Mesenchymal stem cell (in vitro differentiated cells and primary cell): ENCODE data around the gene SMCHD1.

Experiments used
- DNase-seq: peaks from one replicate; pipeline ENCODE4 v3.0.0-alpha.2; 2013
- H2AFZ ChIP-seq: one replicate; pipeline ENCODE4 v1.6.1; 2013; ENCODE audit warnings: low read depth, mild to moderate bottlenecking, control low read depth, inconsistent platforms, low read length, moderate library complexity
- H2AK5ac ChIP-seq: 2 replicates; pipeline ENCODE4 v1.6.1; 2013; ENCODE audit warnings: low read length, moderate library complexity, mild to moderate bottlenecking, inconsistent platforms; ENCODE audit not compliant: severe bottlenecking
- H2BK120ac ChIP-seq: one replicate; pipeline ENCODE4 v1.6.1; 2013; ENCODE audit warnings: low read depth, mild to moderate bottlenecking, inconsistent platforms, low read length, moderate library complexity
- H2BK12ac ChIP-seq, 2 experiments: one replicate each; pipeline ENCODE4 v1.6.1; 2013; ENCODE audit warnings: inconsistent platforms in 2 of 2, low read length in 2 of 2, mild to moderate bottlenecking in 2 of 2, moderate library complexity in 2 of 2, control low read depth in 1 of 2
- H2BK15ac ChIP-seq: one replicate; pipeline ENCODE4 v1.6.1; 2013; ENCODE audit warnings: mild to moderate bottlenecking, low read depth, inconsistent platforms; ENCODE audit not compliant: poor library complexity, severe bottlenecking
- H2BK5ac ChIP-seq: 2 replicates; pipeline ENCODE4 v1.6.1; 2013; ENCODE audit warnings: low read depth, mild to moderate bottlenecking, low read length, control low read depth, inconsistent platforms; ENCODE audit not compliant: poor library complexity, severe bottlenecking
- H3K14ac ChIP-seq, 2 experiments: one replicate each; pipeline ENCODE4 v1.6.1; 2013; ENCODE audit warnings: inconsistent platforms in 2 of 2, low read length in 2 of 2, control low read depth in 1 of 2, mild to moderate bottlenecking in 1 of 2, moderate library complexity in 1 of 2
- H3K18ac ChIP-seq, 2 experiments: one replicate each; pipeline ENCODE4 v1.6.1; 2013; ENCODE audit warnings: inconsistent platforms in 2 of 2, low read length in 2 of 2, control low read depth in 1 of 2, low read depth in 1 of 2, mild to moderate bottlenecking in 1 of 2
- H3K23ac ChIP-seq, 2 experiments: one replicate each; pipeline ENCODE4 v1.6.1; 2013; ENCODE audit warnings: inconsistent platforms in 2 of 2, low read length in 2 of 2, mild to moderate bottlenecking in 2 of 2, moderate library complexity in 2 of 2, control low read depth in 1 of 2
- H3K27ac ChIP-seq: 2 replicates; pipeline ENCODE4 v1.5.1; 2013; ENCODE audit warnings: mild to moderate bottlenecking, moderate library complexity, low read length, control low read depth, inconsistent platforms; ENCODE audit not compliant: poor library complexity, severe bottlenecking
- H3K27me3 ChIP-seq, 2 experiments: 2 replicates each; pipeline versions ENCODE4 v1.6.1 to v1.7.0; 2013; ENCODE audit warnings: low read length in 2 of 2, mild to moderate bottlenecking in 2 of 2, moderate library complexity in 2 of 2, control low read depth in 1 of 2, inconsistent platforms in 1 of 2; ENCODE audit not compliant: control insufficient read depth in 1 of 2, insufficient read depth in 1 of 2
- H3K36me3 ChIP-seq, 2 experiments: 2 replicates each; pipeline versions ENCODE4 v1.6.1 to v1.7.0; 2013; ENCODE audit warnings: low read length in 2 of 2, control low read depth in 1 of 2, inconsistent platforms in 1 of 2, low read depth in 1 of 2, mild to moderate bottlenecking in 1 of 2; ENCODE audit not compliant: insufficient read depth in 2 of 2, control insufficient read depth in 1 of 2
- H3K4ac ChIP-seq, 2 experiments: one replicate each; pipeline ENCODE4 v1.6.1; 2013; ENCODE audit warnings: inconsistent platforms in 2 of 2, low read length in 2 of 2, mild to moderate bottlenecking in 2 of 2, moderate library complexity in 2 of 2, control low read depth in 1 of 2, low read depth in 1 of 2
- H3K4me1 ChIP-seq: 2 replicates; pipeline ENCODE4 v1.6.1; 2013; ENCODE audit warnings: low read depth, low read length, control low read depth; ENCODE audit not compliant: control insufficient read depth, insufficient read depth
- H3K4me2 ChIP-seq: 2 replicates; pipeline ENCODE4 v1.6.1; 2013; ENCODE audit warnings: low read length, mild to moderate bottlenecking, inconsistent platforms; ENCODE audit not compliant: poor library complexity, severe bottlenecking
- H3K4me3 ChIP-seq, 2 experiments: 2 replicates each; pipeline versions ENCODE4 v1.5.1 to v1.7.0; 2013; ENCODE audit warnings: low read length in 2 of 2, mild to moderate bottlenecking in 2 of 2, control low read depth in 1 of 2, low read depth in 1 of 2; ENCODE audit not compliant: insufficient read depth in 1 of 2
- H3K79me1 ChIP-seq: replicated peaks from 2 replicates; pipeline ENCODE4 v1.6.1; 2013; ENCODE audit warnings: mild to moderate bottlenecking, control low read depth, low read length, inconsistent platforms; ENCODE audit not compliant: poor library complexity, severe bottlenecking
- H3K9ac ChIP-seq: 2 replicates; pipeline ENCODE4 v1.7.0; 2013; ENCODE audit warnings: mild to moderate bottlenecking, low read length, moderate library complexity
- H3K9me3 ChIP-seq: 2 replicates; pipeline ENCODE4 v1.7.0; 2013; ENCODE audit warnings: mild to moderate bottlenecking, low read length; ENCODE audit not compliant: control insufficient read depth
- H4K8ac ChIP-seq: one replicate; pipeline ENCODE4 v1.6.1; 2013; ENCODE audit warnings: inconsistent platforms, mild to moderate bottlenecking, low read length, moderate library complexity
- H4K91ac ChIP-seq: one replicate; pipeline ENCODE4 v1.6.1; 2013; ENCODE audit warnings: mild to moderate bottlenecking, low read length, inconsistent platforms
- WGBS: methylation state at CpG from one replicate; pipeline ENCODE4 v1.1.7; 2013; ENCODE audit warnings: mixed read lengths; 5-methylcytosine and 5-hydroxymethylcytosine counted together

The SMCHD1 gene

DNA sequence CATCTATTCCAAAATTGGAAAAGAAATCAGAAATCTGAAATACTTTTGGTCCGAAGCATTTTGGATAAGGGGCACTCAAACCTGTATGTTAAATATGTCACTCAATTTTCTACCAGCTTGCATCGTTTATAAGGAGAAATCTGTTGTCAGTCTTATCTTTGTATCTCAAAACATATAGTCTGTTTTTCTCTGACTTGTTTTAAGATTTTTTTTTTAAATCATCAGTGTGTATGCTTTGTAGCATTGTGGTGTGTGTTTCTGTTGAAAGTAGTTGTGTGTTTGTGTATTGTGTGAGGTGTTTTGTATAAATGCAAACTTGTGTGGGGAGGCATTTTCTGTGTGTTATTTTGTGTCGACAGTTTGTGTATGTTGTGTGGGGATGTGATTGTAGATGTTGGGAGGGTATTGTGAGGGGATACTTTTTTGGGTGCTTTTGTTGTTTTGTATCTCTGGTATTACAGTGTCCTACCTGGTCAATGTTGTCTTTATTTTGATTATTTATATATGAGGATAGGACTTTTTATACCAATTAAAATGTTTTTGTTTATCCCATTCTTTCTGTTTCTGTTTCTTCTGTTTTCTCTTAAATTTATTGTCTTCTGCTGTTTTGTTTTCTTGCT, 30.9 kb downstream of the SMCHD1 start:
- no peak overlapping the region for H2BK12ac ChIP-seq
- no peak overlapping the region for H3K27ac ChIP-seq
- H3K4ac ChIP-seq = no peak overlapping the region
- H2BK5ac ChIP-seq = no peak overlapping the region
- peaks cover 2% of the 10 kb centered on the region for H3K79me1 ChIP-seq
- no peak overlapping the region for H3K4me3 ChIP-seq
- H3K9ac ChIP-seq = no peak overlapping the region
- peaks cover 3 to 64% of the 10 kb centered on the region in 2 experiments for H3K36me3 ChIP-seq
- H4K91ac ChIP-seq = no peak overlapping the region
- peak; percentile 21 for DNase-seq
- no peaks in the 10 kb centered on the region for H3K27me3 ChIP-seq
- no peak overlapping the region for H3K4me2 ChIP-seq
- H2BK120ac ChIP-seq = no peak overlapping the region
- H3K23ac ChIP-seq = no peak overlapping the region
- H2AK5ac ChIP-seq = no peak overlapping the region
- no peak overlapping the region for H4K8ac ChIP-seq
- H3K9me3 ChIP-seq = peaks cover 28% of the 10 kb centered on the region
- no peak overlapping the region for H2BK15ac ChIP-seq
- no peak overlapping the region for H3K14ac ChIP-seq
- H3K18ac ChIP-seq = no peak overlapping the region
- no peaks in the 10 kb centered on the region for H3K4me1 ChIP-seq
- no peak overlapping the region for H2AFZ ChIP-seq
- whole genome bisulfite sequencing = 98% methylated on average over 2 of the region's 3 CpGs

DNA sequence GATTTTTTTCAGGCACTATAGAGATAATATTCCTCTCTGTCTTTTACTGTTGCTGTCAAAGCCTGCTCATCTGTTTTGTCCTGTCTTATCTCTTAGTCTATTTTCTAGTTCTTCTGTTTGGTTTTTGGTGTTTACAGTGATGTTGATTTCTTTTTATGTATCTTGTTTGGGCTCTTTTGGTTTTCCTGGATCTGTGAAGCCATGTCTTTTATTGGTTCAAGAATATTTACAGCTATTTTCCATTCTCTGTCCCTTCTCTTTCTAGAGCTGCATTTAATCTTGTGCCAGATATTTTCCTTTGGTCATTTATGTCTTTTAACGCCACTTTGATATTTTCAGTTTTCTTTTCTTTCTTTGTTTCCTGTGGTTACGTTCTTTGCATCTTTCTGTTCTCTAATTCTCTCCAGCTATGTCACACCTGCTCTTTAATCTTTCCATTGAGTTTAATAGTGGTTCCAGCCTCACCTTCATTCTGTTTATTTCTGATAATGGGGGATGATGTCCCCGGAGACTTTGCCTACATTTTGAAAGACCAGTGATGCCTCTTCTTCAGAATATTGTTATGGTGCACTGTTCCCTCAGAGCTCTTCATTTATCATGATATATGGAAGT, 32.0 kb downstream of the SMCHD1 start:
- Histone ChIP-seq H3K27ac (no peak overlapping the region), H3K4ac (no peak overlapping the region), H3K79me1 (peaks cover 4% of the 10 kb centered on the region), H3K4me2 (no peak overlapping the region), H3K14ac (no peak overlapping the region), H3K4me1 (no peaks in the 10 kb centered on the region), H3K9me3 (peaks cover 28% of the 10 kb centered on the region), H4K8ac (no peak overlapping the region), H3K18ac (no peak overlapping the region), H3K9ac (no peak overlapping the region), H3K36me3 (peaks cover 3 to 74% of the 10 kb centered on the region in 2 experiments), H2BK120ac (no peak overlapping the region), H2AK5ac (no peak overlapping the region), H2BK15ac (no peak overlapping the region), H4K91ac (no peak overlapping the region), H2AFZ (no peak overlapping the region), H3K27me3 (no peaks in the 10 kb centered on the region), H3K23ac (no peak overlapping the region), H2BK12ac (no peak overlapping the region), H2BK5ac (no peak overlapping the region), H3K4me3 (no peak overlapping the region)
- no peak for DNase-seq
- 100% methylated on average over 2 of the region's 3 CpGs for WGBS

DNA sequence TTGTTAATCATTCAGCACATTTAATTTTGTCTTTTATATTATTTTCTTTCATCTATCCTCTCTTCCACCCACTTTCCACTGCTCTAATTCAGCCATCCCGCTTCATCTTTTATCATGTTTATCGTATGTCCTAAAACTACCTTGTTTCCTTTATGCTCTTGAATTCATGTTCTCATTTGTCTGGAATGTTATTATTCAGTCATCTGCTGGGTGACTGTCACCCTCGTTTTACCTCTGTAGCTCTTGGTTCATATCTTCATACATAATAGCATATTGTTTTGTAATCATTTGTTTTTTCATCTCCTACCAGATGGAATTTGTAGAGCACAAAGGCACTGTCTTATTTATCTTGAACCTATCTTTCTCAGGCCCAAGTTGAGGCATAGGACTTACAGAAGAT, 37.0 kb downstream of the SMCHD1 start:
- no peak for DNase-seq
- H3K27me3 ChIP-seq = no peaks in the 10 kb centered on the region
- H3K27ac ChIP-seq = no peak overlapping the region
- H4K8ac ChIP-seq = no peak overlapping the region
- no peak overlapping the region for H3K18ac ChIP-seq
- no peak overlapping the region for H2BK15ac ChIP-seq
- no peak overlapping the region for H3K9ac ChIP-seq
- no peak overlapping the region for H4K91ac ChIP-seq
- H3K4ac ChIP-seq = no peak overlapping the region
- H3K23ac ChIP-seq = no peak overlapping the region
- H3K4me1 ChIP-seq = no peaks in the 10 kb centered on the region
- no peak overlapping the region for H2AK5ac ChIP-seq
- no peak overlapping the region for H2BK120ac ChIP-seq
- H3K4me2 ChIP-seq = no peak overlapping the region
- H2BK5ac ChIP-seq = no peak overlapping the region
- peaks cover 2% of the 10 kb centered on the region for H3K9me3 ChIP-seq
- H3K4me3 ChIP-seq = no peak overlapping the region
- H2AFZ ChIP-seq = no peak overlapping the region
- WGBS = 100% methylated on average over 2 of the region's 3 CpGs
- H3K14ac ChIP-seq = no peak overlapping the region
- H3K79me1 ChIP-seq = peaks cover 13% of the 10 kb centered on the region
- peaks cover 6 to 89% of the 10 kb centered on the region in 2 experiments for H3K36me3 ChIP-seq
- no peak overlapping the region for H2BK12ac ChIP-seq

DNA sequence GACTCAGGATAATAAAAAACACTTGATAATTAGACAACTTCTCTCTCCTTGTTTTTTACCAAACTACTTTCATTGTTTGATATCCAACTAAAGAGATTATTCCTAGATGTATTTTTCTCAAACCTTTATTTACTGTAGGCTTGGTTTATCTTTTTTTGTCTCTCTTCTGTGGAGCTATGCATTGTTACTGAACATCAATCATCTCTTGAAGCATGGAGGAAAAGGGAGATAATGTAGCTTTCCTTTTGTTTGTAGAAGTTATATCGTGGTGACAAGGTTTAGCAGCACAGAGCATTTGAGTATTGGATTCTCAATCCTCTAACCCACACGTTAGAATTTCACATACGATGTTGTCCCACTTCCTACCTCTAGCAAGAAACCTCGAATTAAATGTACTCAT, 41.7 kb downstream of the SMCHD1 start:
- WGBS = 93% methylated on average over 3 of the region's 4 CpGs

More for the DNA sequence above, 41.7 kb downstream of the SMCHD1 start:
- no peak overlapping the region for H3K27ac ChIP-seq
- H3K18ac ChIP-seq = no peak overlapping the region
- peaks cover 6 to 93% of the 10 kb centered on the region in 2 experiments for H3K36me3 ChIP-seq
- H3K79me1 ChIP-seq = peaks cover 11% of the 10 kb centered on the region
- no peak overlapping the region for H2BK120ac ChIP-seq
- H2BK15ac ChIP-seq = no peak overlapping the region
- H3K23ac ChIP-seq = no peak overlapping the region
- no peak overlapping the region for H2AFZ ChIP-seq
- DNase-seq = no peak
- H3K27me3 ChIP-seq = no peaks in the 10 kb centered on the region
- no peak overlapping the region for H4K8ac ChIP-seq
- H4K91ac ChIP-seq = no peak overlapping the region
- H3K14ac ChIP-seq = no peak overlapping the region
- H3K4me1 ChIP-seq = no peaks in the 10 kb centered on the region
- no peak overlapping the region for H2AK5ac ChIP-seq
- no peak overlapping the region for H3K4ac ChIP-seq
- no peak overlapping the region for H3K9ac ChIP-seq
- no peak overlapping the region for H2BK12ac ChIP-seq
- H3K4me2 ChIP-seq = no peak overlapping the region
- no peak overlapping the region for H3K4me3 ChIP-seq
- H3K9me3 ChIP-seq = no peaks in the 10 kb centered on the region
- H2BK5ac ChIP-seq = no peak overlapping the region
